Left ventricle myocardium superior (tissue), 1 donor: ENCODE measurements around the gene USP50. TPM values are rescaled to one million over a fixed set of nuclear protein-coding genes. Genes with fewer than 3 reads are reported as not detected.
"Not testable (repeated sequence)": the region's sequence is repeated elsewhere in the genome, so short reads cannot be mapped to it uniquely, and the experiment has no call there.

Experiments
- ATAC-seq: fragments of 200-7000 bp; cut with Tn5 transposase; one replicate; pipeline ENCODE4 v1.9.1; 2020; ENCODE audit warnings: mild to moderate bottlenecking, moderate library complexity
- DNase-seq: peaks from one replicate; pipeline ENCODE4 v3.0.0-alpha.2; 2020
- intact Hi-C: fragments of 100-400 bp; cut with micrococcal nuclease; formaldehyde crosslinking; loops from one replicate; pipeline ENCODE4 v1.11.0; 2022
- total RNA-seq: library from RNA; stranded (reverse); fragmentation: NEBNext Ultra II Directional; extraction: Animal tissue kit (Norgen Biotek cat#: 25700); gene quantifications from one replicate; pipeline ENCODE4 v1.2.1, GENCODE V29; 2021
- donor health status: DM: no; HTN: yes; CAD: no; lungs with severe emphysema.

The USP50 gene
- total RNA-seq, 1 donor from 2014 or later, result not detected

DNA sequence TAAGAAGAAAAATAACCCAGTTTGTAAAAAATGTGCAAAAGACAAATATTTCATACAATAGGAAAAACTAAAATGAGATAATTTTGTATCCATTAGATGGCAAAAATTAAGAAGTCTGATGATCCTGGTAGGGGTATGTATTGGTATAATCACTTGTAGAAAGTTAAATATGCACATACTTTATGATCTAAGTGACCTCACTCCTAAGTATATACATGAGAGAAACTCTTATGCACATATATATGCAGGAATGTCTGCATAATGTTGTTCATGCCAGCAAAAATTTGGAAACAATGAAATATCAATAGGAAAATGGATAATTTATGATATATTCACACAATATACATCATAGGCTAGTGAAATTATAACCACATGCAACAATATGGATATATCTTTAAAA is 33.5 kb downstream of the USP50 start:
- ATAC-seq (no peak), DNase-seq (no peak)
- intact Hi-C loops, result no loop called here

DNA sequence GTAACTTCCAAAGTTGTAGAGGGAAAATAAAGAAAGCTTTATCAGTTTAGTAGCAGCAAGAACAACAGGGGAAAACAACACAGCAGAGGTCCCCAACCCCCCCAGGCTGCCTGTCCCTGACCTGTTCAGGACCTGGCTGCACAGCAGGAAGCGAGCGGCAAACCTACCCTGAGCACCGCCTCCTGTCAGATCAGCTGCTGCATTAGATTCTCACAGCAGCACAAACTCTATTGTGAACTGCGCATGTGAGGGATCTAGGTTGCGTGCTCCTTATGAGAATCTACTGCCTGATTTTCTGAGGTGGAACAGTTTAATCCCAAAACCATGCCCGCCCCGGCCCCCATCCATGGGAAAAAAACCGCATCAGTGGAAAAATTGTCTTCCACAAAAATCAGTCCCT is 40.3 kb downstream of the USP50 start:
- intact Hi-C loops, result no loop called here
- no peak for ATAC-seq
- DNase-seq, result no peak

DNA sequence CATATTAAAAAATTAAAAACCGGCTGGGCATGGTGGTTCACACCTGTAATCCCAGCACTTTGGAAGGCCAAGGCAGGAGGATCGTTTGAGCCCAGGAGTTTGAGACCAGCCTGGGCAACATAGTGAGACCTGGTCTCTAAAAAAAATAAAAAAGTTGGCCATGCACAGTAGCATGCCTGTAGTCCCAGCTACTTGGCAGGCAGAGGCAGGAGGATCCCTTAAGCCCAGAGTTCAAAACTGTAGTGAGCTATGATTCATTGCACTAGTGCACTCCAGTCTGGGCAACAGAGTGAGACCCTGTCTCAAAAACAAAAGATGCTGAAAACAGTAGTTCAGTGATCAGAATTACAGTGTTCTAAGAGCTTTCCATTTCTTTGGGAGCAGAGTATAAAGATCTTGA is 40.8 kb downstream of the USP50 start:
- DNase-seq, intact Hi-C loops, ATAC-seq: not testable (repeated sequence)

DNA sequence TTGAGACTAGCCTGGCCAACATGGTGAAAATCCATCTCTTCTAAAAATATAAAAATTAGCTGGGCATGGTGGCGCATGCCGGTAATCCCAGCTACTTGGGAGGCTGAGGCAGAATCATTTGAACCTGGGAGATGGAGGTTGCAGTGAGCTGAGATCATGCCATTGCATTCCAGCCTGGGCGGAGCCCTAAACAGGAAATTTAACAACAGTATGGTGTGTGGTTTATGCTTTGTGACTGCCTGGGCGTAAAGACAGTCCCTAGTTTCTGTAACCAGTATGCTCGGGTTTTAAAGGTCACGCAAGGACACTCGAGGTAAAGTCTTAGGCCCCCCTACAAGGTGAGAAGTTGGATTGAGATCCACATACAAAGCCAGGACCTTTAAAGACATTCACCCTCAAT is 43.3 kb downstream of the USP50 start:
- DNase-seq (no peak), ATAC-seq (no peak)
- intact Hi-C loops, result no loop called here

DNA sequence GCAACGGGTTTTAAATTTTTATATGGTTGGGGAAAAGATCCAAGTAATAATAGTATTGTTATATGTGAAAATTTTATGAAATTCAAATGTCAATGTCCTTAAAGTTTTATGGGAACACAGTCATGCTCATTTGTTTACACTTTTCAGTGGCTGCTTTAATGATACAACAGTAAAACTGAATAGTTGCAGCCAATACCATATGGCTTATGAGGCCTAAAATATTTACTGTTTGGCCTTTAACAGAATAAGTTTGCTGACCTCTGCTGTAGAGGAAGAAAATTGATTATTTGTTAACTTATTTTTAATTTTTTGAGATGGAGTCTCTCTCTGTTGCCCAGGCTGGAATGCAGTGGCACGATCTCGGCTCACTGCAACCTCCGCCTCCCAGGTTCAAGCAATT is 44.7 kb downstream of the USP50 start:
- intact Hi-C loops, result no loop called here
- no peak for ATAC-seq
- no peak for DNase-seq

DNA sequence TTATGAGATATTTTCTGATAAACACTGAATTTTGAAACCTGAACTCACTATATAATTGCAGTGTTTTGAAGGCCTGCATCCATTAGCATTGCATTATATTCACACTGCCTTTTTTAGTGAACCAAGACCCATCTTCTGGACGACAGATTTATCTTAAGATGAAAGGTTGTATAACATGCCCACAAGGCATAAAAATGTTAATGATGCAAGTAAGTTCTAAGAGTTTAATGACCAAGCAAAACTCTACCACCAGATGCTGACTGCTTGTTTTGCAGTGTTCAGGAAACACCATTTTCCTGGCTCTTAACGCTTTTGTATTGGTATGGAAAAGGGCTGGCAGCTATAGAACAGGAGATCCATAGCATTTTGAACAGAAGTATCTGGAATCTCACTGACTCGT is 46.1 kb downstream of the USP50 start:
- intact Hi-C loops, result no loop called here
- ATAC-seq (no peak), DNase-seq (no peak)

DNA sequence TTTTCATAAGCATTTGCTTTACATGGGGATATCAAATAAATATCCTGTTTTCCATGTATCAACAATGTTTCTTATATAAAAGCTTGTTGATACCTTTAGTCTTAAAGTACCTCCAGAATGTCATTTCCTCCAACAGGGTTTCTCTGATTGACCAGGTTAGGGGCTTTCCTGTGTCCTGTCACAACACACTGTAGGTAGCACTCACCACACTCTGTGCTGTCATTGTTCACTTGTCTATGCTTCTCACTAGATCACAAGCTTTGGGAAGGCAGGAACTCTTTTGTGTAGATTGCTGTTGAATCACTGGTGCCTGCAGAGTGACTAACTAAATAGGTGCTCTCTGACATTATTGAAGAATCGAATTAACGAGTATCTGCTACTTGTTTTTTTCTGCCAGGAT is 49.8 kb downstream of the USP50 start:
- ATAC-seq (no peak), DNase-seq (no peak)
- intact Hi-C loops, result no loop called here

DNA sequence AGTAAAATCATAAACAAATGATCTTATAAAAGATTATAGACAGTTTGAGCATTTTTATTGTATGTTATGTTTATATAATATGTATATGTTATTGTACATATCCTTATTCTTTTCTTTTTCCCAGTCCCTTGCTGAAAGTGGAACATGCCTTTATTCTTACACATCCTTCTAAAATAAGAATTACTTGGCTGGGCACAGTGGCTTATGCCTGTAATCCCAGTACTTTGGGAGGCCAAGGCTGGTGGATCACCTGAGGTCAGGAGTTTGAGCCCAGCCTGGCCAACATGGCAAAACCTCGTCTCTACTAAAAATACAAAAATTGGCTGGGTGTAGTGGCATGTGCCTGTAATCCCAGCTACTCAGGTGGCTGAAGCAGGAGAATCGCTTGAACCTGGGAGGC is 51.9 kb downstream of the USP50 start:
- ATAC-seq, result peak; percentile 47
- intact Hi-C loops, result not testable (repeated sequence)

DNA sequence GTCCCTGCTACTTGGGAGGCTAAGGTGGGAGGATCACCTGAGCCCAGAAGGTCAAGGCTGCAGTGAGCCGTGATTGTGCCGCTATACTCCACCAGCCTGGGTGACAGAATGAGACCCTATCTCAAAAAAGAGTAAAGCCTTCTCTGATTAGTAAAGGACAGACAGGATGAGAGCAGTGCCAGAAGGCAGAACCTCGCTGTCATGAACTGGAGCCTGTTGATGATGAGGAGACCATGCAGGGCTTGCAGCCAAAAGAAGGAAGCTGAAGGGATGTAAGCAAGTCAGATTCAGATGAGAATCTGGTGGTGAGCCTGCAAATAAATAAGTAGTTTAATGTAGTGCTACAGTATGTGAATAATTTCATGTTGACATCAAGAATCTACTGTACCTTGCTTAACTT is 52.8 kb downstream of the USP50 start:
- ATAC-seq (peak; percentile 76), DNase-seq (no peak)
- intact Hi-C loops, result no loop called here

More for the DNA sequence above, 51.9 kb downstream of the USP50 start:
- not testable (repeated sequence) for DNase-seq

DNA sequence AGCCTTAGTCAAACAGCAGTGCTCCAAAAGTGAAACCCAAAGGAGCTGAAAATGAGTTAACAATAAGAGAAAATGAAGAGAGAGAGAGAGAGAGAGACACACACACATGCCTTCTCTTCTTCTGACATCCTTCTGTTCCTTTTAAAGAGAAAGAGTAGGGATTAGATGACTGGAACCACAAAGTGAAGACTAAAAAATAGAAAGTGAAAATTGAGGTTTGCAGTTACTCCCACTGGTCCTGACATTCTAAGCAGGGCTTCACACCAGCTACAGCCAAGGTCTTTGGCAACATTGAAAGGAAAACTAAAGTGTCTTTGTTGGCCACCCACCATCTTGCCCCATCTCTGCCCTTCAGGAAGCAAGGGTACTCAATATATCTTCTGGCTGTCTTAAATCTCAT is 59.2 kb downstream of the USP50 start:
- intact Hi-C loops, result no loop called here
- ATAC-seq (no peak), DNase-seq (no peak)

DNA sequence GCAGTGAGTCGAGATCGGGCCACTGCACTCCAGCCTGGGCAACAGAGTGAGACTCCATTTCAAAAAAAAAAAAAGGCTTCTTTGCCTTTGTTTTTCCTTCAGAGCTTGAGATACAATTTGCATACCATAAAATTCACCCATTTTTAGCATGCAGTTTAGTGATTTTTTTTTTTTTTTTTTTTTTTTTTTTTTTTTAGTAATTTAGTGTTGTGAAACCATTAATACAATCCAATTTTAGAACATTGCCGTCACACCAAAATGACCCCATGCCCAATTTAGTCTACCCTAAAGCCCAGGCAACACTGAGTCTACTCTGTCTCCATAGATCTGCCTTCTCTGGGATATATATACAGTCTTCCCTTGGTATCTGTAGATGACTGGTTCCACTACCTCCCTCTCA is 61.1 kb downstream of the USP50 start:
- intact Hi-C loops, result no loop called here
- DNase-seq (no peak), ATAC-seq (no peak)

DNA sequence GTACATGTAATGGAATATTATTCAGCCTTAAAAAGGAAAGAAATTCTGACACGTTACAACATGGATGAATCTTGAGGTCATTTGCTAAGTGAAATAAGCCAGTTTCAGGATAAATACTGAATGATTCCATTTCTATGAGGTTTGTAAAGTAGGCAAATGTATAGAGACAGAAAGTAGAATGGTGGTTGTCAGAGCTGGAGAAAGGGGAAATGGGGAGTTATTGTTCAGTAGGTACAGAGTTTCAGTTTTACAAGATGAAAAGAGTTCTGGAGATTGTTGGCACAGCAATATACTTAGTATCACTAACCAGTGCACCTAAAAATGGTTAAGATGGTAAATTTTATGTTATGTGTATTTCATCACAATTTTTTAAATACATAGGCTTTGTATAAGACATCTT is 61.7 kb downstream of the USP50 start:
- intact Hi-C loops, result no loop called here

DNA sequence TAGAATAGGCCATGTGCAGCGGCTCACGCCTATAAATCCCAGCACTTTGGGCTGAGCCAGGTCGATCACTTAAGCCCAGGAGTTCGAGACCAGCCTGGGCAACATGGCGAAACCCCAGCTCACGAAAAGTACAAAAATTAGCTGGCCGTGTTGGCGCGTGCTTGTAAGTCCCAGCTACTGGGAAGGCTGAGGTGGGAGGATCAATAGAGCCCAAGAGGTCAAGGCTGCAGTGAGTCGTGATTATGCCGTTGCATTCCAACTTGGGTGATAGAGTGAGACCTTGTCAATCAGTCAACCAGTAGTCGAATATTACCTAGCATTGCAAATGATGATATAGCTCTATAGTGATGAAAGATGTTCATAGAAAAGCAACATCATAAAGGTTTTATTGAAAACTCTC is 70.3 kb downstream of the USP50 start:
- intact Hi-C loops, result no loop called here
- ATAC-seq, result no peak
- no peak for DNase-seq

More for the DNA sequence above, 61.7 kb downstream of the USP50 start:
- DNase-seq (no peak), ATAC-seq (no peak)

DNA sequence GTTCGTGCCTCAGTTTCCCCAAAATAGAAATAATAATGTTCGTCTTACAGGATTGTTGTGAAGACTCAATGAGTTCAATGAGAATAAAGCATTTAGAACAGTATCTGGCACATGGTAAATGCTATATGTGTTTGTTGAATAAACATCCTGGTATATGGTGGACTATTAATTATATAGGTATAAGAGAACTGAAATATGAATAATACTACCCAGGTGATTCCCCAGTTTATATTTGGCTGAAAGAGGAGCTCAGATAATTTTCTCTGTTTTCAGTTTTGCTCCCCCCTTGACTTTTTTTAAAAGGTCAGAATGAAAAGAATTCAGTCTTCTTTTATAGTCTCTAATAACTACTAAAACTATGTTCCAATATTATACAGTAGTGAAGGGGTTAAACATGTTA is 75.4 kb downstream of the USP50 start:
- DNase-seq (no peak), ATAC-seq (no peak)
- intact Hi-C loops, result no loop called here

DNA sequence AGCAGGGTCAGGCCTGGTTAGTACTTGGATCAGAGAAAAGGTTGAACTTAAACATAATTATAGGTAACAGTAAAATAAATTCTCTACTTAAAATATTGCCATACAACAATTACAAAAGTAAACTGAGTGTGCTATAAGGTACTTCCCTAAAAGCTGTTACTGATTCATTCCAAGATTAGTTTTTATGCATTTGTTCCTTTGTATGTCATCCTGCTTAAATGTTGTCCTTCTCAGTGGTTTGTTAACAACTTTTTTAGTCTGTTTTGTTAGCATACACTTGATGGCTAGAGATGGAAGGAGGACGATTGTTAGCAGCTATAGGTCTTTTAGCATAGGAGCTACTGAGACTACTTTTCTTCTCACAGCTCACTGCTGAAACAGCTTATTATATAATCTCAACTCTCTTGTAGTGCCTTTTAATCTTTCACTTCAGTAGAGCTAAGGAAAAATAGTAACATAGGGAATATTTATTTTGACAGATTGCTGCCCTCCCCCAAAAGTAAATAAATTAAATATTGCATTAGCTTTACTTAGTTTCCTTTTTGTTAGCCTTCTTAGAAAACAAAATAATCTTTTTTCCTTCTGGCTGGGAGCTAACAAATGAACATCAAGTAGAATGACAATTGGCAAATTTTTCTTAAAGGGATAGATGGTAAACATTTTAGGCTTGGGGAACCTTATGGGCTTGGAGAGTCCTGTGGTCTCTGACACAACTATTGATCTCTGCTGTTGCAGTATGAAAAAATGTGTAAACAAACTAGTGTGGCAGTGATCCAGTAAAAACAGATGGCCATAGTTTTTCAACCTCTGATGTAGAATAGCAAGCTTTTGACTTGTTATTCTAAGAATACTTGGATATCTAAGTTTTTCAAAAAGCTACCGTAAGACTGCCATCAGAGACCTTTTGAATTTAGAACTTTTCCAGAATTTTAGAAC is 82.8 kb downstream of the USP50 start:
- ATAC-seq, result no peak
- intact Hi-C loops, result no loop called here

DNA sequence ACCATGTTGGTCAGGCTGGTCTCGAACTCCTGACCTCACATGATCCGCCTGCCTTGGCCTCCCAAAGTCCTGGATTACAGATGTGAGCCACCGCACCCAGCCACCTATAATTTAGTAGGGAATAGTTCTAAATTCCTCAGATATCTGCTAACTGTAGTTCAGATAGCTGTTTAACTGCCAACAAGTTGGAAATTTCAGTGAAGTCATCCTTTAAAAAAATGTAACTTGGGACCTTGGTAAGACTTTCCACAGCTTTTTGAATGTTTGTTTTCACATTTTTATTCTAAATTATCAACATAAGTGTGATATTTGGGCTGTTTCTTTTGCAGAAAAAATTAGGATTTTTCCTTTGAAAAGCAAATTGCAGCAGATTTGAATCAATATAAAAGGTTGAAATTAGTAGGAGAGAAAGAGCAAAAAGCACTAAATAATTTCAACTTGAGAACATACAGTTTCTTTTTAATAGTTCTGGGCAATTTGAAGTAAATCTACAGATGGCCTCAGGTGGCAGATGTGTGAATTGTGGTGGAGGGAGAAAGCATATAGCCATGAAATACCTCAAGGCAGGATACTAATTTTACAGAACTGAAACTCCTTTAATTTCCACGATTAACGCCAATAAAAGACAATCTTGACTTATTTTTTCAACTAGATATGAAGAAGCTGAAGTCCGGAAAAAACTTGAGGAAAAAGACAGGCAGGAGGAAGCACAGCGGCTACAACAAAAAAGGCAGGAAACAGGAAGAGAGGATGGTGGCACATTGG is 87.9 kb downstream of the USP50 start:
- no peak for ATAC-seq
- DNase-seq, result no peak
- intact Hi-C loops, result no loop called here

More for the DNA sequence above, 82.8 kb downstream of the USP50 start:
- no peak for DNase-seq

DNA sequence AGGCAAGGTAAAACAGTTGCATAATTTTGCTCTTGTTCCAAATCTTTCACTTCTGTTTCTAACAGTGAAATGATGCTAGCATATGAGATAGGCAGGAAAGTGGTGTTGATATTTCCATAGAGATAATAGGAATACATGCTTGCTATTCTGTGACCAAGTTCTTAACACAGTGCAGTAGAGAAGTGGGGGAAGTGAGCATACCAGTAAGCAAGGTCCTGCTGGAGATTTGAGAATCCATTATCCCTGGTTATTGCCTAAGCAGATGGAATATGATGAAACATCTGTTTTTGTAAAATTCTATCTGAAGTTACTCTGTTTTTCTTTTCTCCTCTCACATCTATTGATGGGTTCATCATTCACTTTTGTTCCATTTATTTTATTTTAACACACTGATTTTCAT is 93.5 kb downstream of the USP50 start:
- intact Hi-C loops, result no loop called here
- ATAC-seq (no peak), DNase-seq (no peak)
